RCC 7860 (cell line): ENCODE data around the gene RUNX2.
A peak's percentile ranks its signal among the peaks of the same experiment; 100 is the strongest.
"Not testable (repeated sequence)": the region's sequence is repeated elsewhere in the genome, so short reads cannot be mapped to it uniquely, and the experiment has no call there.

Experiments
- DNase-seq: peaks from one replicate; pipeline ENCODE4 v3.0.0-alpha.2; 2015; ENCODE audit warnings: low spot score
- FAIRE-seq: peaks from 2 replicates; lab custom pipeline; 2012; peaks lifted over from hg19 to GRCh38; lab: Jason Lieb, UNC

Gene RUNX2

GRCh38 chr6:45661661-45662060, 333.5 kb downstream of the RUNX2 start:
- FAIRE-seq = peak; percentile 95

GRCh38 chr6:45663251-45664221, 335.4 kb downstream of the RUNX2 start:
- no peak for DNase-seq
- FAIRE-seq = no peak

More at GRCh38 chr6:45661661-45662060, 333.5 kb downstream of the RUNX2 start:
- peak; percentile 94 for DNase-seq

- DNase-seq (no peak), FAIRE-seq (no peak)
Observed at GRCh38 chr6:45664707-45665106, 336.6 kb downstream of the RUNX2 start.

GRCh38 chr6:45665859-45666258, 337.7 kb downstream of the RUNX2 start:
- no peak for DNase-seq
- no peak for FAIRE-seq

GRCh38 chr6:45666846-45667245, 338.7 kb downstream of the RUNX2 start:
- no peak for DNase-seq

GRCh38 chr6:45667300-45667699, 339.2 kb downstream of the RUNX2 start:
- FAIRE-seq = no peak
- no peak for DNase-seq

More at GRCh38 chr6:45666846-45667245, 338.7 kb downstream of the RUNX2 start:
- no peak for FAIRE-seq

- no peak for FAIRE-seq
- no peak for DNase-seq
Observed at GRCh38 chr6:45667766-45668165, 339.6 kb downstream of the RUNX2 start.

GRCh38 chr6:45668705-45669104, 340.6 kb downstream of the RUNX2 start:
- DNase-seq (no peak), FAIRE-seq (no peak)

GRCh38 chr6:45673167-45673566, 345.0 kb downstream of the RUNX2 start:
- not testable (repeated sequence) for FAIRE-seq, DNase-seq

- FAIRE-seq, DNase-seq: not testable (repeated sequence)
Observed at GRCh38 chr6:45675166-45675565, 347.0 kb downstream of the RUNX2 start.

- DNase-seq (no peak), FAIRE-seq (no peak)
Observed at GRCh38 chr6:45675634-45676033, 347.5 kb downstream of the RUNX2 start.

GRCh38 chr6:45676380-45676779, 348.2 kb downstream of the RUNX2 start:
- FAIRE-seq = no peak

GRCh38 chr6:45677381-45678284, 349.5 kb downstream of the RUNX2 start:
- DNase-seq (peak; percentile 89), FAIRE-seq (peak; percentile 94)

More at GRCh38 chr6:45676380-45676779, 348.2 kb downstream of the RUNX2 start:
- DNase-seq = no peak

- FAIRE-seq (no peak), DNase-seq (no peak)
Observed at GRCh38 chr6:45678285-45678607, 350.1 kb downstream of the RUNX2 start.

GRCh38 chr6:45679163-45679562, 351.0 kb downstream of the RUNX2 start:
- FAIRE-seq (no peak), DNase-seq (no peak)

- DNase-seq = no peak
- no peak for FAIRE-seq
Observed at GRCh38 chr6:45679631-45680030, 351.5 kb downstream of the RUNX2 start.

- DNase-seq (peak; percentile 97), FAIRE-seq (peak; percentile 94)
Observed at GRCh38 chr6:45681860-45682511, 353.9 kb downstream of the RUNX2 start.

- FAIRE-seq (no peak), DNase-seq (no peak)
Observed at GRCh38 chr6:45684476-45684875, 356.3 kb downstream of the RUNX2 start.

- DNase-seq (peak; percentile 21), FAIRE-seq (no peak)
Observed at GRCh38 chr6:45685076-45685475, 356.9 kb downstream of the RUNX2 start.

- FAIRE-seq (no peak), DNase-seq (no peak)
Observed at GRCh38 chr6:45686841-45687569, 358.9 kb downstream of the RUNX2 start.
